Activated effector memory CD4-positive, alpha-beta T cell treated with Interleukin-2 at 50 U/mL for 16 hours (primary cell): ENCODE measurements around the gene PCDH1.

Source experiments
- DNase-seq: peaks from one replicate; pipeline ENCODE4 v3.0.0-alpha.2; 2020

The PCDH1 gene

DNA sequence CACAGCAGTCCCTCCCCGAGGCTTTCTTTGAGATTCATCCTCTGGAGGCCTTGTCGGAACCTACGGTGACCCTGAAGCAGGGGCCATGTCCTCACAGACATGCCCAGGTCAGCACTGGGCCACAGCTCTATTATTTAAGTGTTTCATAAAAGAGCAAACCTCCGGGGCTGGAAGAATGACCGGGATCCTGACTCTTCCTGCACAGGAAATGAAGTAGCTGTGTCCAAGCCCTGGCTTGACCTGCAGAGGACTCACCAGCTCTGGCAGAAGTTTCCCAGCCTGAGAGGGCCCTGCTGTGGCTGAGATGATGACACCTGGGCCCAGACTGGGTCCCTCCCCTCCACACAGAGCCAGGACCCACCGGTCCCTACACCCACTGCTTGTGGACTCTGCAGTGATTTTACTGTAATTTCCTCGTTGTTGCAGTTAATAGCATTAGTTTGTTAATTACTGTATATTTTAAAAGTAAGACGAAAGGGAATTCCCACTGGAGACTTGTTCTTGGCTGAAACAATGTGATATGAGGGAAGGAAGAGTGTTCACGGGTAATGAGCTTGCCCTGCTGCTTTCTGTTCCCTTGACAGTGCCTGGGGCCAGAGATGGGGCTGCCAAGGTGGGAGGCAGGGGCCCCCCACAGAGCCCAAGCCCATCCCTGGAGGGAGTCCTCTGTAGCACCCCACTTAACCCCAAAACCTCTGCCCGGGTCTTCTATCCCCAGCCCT lies 72.2 kb downstream of the PCDH1 start:
- DNase-seq: no peak

DNA sequence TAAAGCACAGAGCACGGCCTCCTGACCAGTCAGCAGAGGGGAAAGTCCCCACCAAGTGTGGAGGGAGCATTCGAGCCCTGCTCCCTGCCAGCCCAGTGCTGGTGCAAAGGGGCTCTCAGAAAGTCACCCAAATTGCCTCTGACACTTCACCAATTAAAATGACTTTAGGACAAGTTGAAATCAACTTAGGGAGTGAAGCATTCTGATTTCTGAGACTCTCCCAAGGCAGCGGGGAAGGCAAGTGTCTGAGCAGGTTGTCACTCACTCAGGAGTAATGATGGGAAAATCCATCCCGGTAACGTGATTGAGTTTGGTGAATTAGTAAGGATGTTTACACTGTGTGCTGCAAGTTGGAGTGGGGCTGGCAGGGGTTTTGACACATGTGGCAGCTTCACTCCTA lies 73.7 kb downstream of the PCDH1 start:
- DNase-seq: no peak
